H9 (cell line): ENCODE results near the gene SLC35G1. TPM values are rescaled to one million over a fixed set of nuclear protein-coding genes. Genes with fewer than 3 reads are reported as not detected.

Experiments
- DNase-seq: peaks from one replicate; pipeline ENCODE4 v3.0.0-alpha.2; 2017
- H2AFZ ChIP-seq: one replicate; pipeline ENCODE4 v1.6.1; 2013; ENCODE audit warnings: mild to moderate bottlenecking, low read length, control low read depth, moderate library complexity
- H2AK5ac ChIP-seq: 2 replicates; pipeline ENCODE4 v1.6.1; 2013; ENCODE audit warnings: low read length, control low read depth, mixed read lengths; ENCODE audit not compliant: insufficient read length
- H2BK120ac ChIP-seq: one replicate; pipeline ENCODE4 v1.6.1; 2013; ENCODE audit warnings: low read depth, mild to moderate bottlenecking, low read length, control low read depth, inconsistent platforms; ENCODE audit not compliant: poor library complexity, severe bottlenecking
- H2BK12ac ChIP-seq: 2 replicates; pipeline ENCODE4 v1.6.1; 2013; ENCODE audit warnings: low read length, control low read depth, mixed read lengths, low read depth; ENCODE audit not compliant: insufficient read length
- H2BK15ac ChIP-seq: 2 replicates; pipeline ENCODE4 v1.6.1; 2013; ENCODE audit warnings: low read depth, low read length, control low read depth
- H2BK20ac ChIP-seq: one replicate; pipeline ENCODE4 v1.6.1; 2013; ENCODE audit warnings: low read depth, mild to moderate bottlenecking, low read length, control low read depth, inconsistent platforms; ENCODE audit not compliant: poor library complexity, severe bottlenecking
- H2BK5ac ChIP-seq: 2 replicates; pipeline ENCODE4 v1.6.1; 2013; ENCODE audit warnings: low read length, control low read depth, mixed read lengths; ENCODE audit not compliant: insufficient read length
- H3K14ac ChIP-seq: 2 replicates; pipeline ENCODE4 v1.6.1; 2013; ENCODE audit warnings: low read length, control low read depth; ENCODE audit not compliant: insufficient read depth
- H3K18ac ChIP-seq: 2 replicates; pipeline ENCODE4 v1.6.1; 2013; ENCODE audit warnings: low read depth, mild to moderate bottlenecking, mixed read lengths, low read length, control low read depth; ENCODE audit not compliant: insufficient read length
- H3K23ac ChIP-seq: 2 replicates; pipeline ENCODE4 v1.6.1; 2013; ENCODE audit warnings: low read length, control low read depth, mixed read lengths, low read depth; ENCODE audit not compliant: insufficient read length
- H3K23me2 ChIP-seq: 2 replicates; pipeline ENCODE4 v1.6.1; 2013; ENCODE audit warnings: low read depth, mild to moderate bottlenecking, mixed read lengths, low read length, control low read depth; ENCODE audit not compliant: insufficient read length, poor library complexity, severe bottlenecking
- H3K27ac ChIP-seq: 2 replicates; pipeline ENCODE4 v1.5.1; 2013; ENCODE audit warnings: low read length, control low read depth, mixed read lengths, low read depth; ENCODE audit not compliant: insufficient read length
- H3K27me3 ChIP-seq: 2 replicates; pipeline ENCODE4 v1.6.1; 2013; ENCODE audit warnings: low read length, control low read depth, inconsistent platforms; ENCODE audit not compliant: insufficient read depth
- H3K4ac ChIP-seq: 2 replicates; pipeline ENCODE4 v1.6.1; 2013; ENCODE audit warnings: low read depth, mild to moderate bottlenecking, control low read depth, inconsistent platforms, low read length, moderate library complexity
- H3K4me1 ChIP-seq: 2 replicates; pipeline ENCODE4 v1.6.1; 2013; ENCODE audit warnings: low read length, control low read depth, inconsistent platforms; ENCODE audit not compliant: insufficient read depth
- H3K4me2 ChIP-seq: 2 replicates; pipeline ENCODE4 v1.6.1; 2013; ENCODE audit warnings: low read length, control low read depth, mixed read lengths; ENCODE audit not compliant: insufficient read length, insufficient read depth
- H3K56ac ChIP-seq: 2 replicates; pipeline ENCODE4 v1.6.1; 2013; ENCODE audit warnings: low read depth, mild to moderate bottlenecking, mixed read lengths, low read length, control low read depth; ENCODE audit not compliant: insufficient read length
- H3K79me1 ChIP-seq: 2 replicates; pipeline ENCODE4 v1.6.1; 2013; ENCODE audit warnings: low read depth, mild to moderate bottlenecking, moderate library complexity, low read length, control low read depth, inconsistent platforms; ENCODE audit not compliant: insufficient read depth, poor library complexity, severe bottlenecking
- H3K79me2 ChIP-seq: 2 replicates; pipeline ENCODE4 v1.6.1; 2013; ENCODE audit warnings: low read length, control low read depth, inconsistent platforms; ENCODE audit not compliant: insufficient read depth
- H3K9ac ChIP-seq: 2 replicates; pipeline ENCODE4 v1.6.1; 2013; ENCODE audit warnings: low read length, control low read depth, mixed read lengths; ENCODE audit not compliant: insufficient read length; ENCODE audit errors: extremely low read depth
- H3K9me3 ChIP-seq: one replicate; pipeline ENCODE4 v1.6.1; 2013; ENCODE audit warnings: low read depth, low read length, inconsistent platforms; ENCODE audit not compliant: control insufficient read depth
- H3T11ph ChIP-seq: one replicate; pipeline ENCODE4 v1.6.1; 2013; ENCODE audit warnings: mild to moderate bottlenecking, low read length, control low read depth, inconsistent platforms
- H4K20me1 ChIP-seq: one replicate; pipeline ENCODE4 v1.6.1; 2013; ENCODE audit not compliant: control insufficient read depth, insufficient read length, insufficient read depth
- H4K5ac ChIP-seq: 2 replicates; pipeline ENCODE4 v1.6.1; 2013; ENCODE audit warnings: low read depth, mild to moderate bottlenecking, mixed read lengths, low read length, control low read depth; ENCODE audit not compliant: insufficient read length
- H4K8ac ChIP-seq: replicated peaks from 2 replicates; pipeline ENCODE4 v1.6.1; 2013; ENCODE audit warnings: low read length, control low read depth, mixed read lengths, low read depth; ENCODE audit not compliant: insufficient read length
- H4K91ac ChIP-seq: 2 replicates; pipeline ENCODE4 v1.6.1; 2013; ENCODE audit warnings: low read depth, mild to moderate bottlenecking, moderate library complexity, mixed read lengths, low read length, control low read depth; ENCODE audit not compliant: insufficient read length
- H3K27ac Mint-ChIP-seq, 3 experiments: 2 replicates in 2 of 3; 3 replicates in 1 of 3; pipeline ENCODE4 v1.8.0; 2020 to 2021; ENCODE audit warnings: mixed read lengths in 3 of 3, mild to moderate bottlenecking in 1 of 3, moderate library complexity in 1 of 3
- H3K27me3 Mint-ChIP-seq: 2 replicates; pipeline ENCODE4 v1.8.0; 2021; ENCODE audit warnings: low read depth, mild to moderate bottlenecking, moderate library complexity, mixed read lengths
- H3K36me3 Mint-ChIP-seq, 3 experiments: 2 replicates in 2 of 3; 3 replicates in 1 of 3; pipeline ENCODE4 v1.8.0; 2020 to 2021; ENCODE audit warnings: low read depth in 3 of 3, mixed read lengths in 3 of 3; ENCODE audit not compliant: insufficient read depth in 1 of 3
- H3K4me1 Mint-ChIP-seq, 2 experiments: 2 replicates each; pipeline ENCODE4 v1.8.0; 2020; ENCODE audit warnings: mixed read lengths in 2 of 2
- H3K4me3 Mint-ChIP-seq, 2 experiments: 2 replicates in 1 of 2; 3 replicates in 1 of 2; pipeline ENCODE4 v1.8.0; 2020 to 2021; ENCODE audit warnings: mild to moderate bottlenecking in 2 of 2, mixed read lengths in 2 of 2, moderate library complexity in 1 of 2
- H3K9me3 Mint-ChIP-seq, 2 experiments: 2 replicates in 1 of 2; 3 replicates in 1 of 2; pipeline ENCODE4 v1.8.0; 2020; ENCODE audit warnings: mild to moderate bottlenecking in 2 of 2, mixed read lengths in 2 of 2, moderate library complexity in 1 of 2
- total RNA-seq: library from RNA; stranded (reverse); gene quantifications from 2 replicates; pipeline ENCODE4 v1.2.1, GENCODE V29; 2021
- TF ChIP-seq, protein P1 (sequence below): fragments of 200-600 bp; sonication (generic); conservative IDR thresholded peaks from 3 replicates; pipeline ENCODE4 v1.8.0; 2021; ENCODE audit warnings: antibody characterized with exemption, mild to moderate bottlenecking

The SLC35G1 gene
- total RNA-seq, 1 experiment from 2014 or later = 6.3 TPM

DNA sequence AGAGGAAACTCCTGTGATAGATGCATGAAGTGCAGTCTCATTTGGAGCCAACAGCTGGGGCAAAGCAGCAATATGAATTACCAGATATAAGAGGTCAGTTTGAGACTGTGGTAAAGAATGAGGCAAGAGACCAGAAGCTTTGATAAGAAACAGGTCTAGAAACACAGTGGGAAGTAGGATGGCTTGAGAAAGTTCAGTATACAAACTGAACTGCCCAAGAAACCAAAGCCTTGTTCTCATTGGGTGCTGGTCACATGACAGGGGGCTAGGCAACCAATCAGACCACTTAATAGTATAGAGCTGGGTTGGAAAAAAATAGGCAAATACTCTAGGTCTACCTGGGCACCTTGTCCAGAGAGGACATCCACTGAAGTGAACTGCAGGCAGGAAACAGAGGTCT is 53.7 kb downstream of the SLC35G1 start:
- Mint-ChIP-seq H3K36me3 (no peaks in the 10 kb centered on the region), H3K27me3 (peaks cover 10% of the 10 kb centered on the region; the same call in 1 of the 2 replicates), H3K27ac (no peak overlapping the region), H3K9me3 (no peaks in the 10 kb centered on the region), H3K4me3 (no peak overlapping the region), H3K4me1 (no peaks in the 10 kb centered on the region)
- Histone ChIP-seq H3K23me2 (no peaks in the 10 kb centered on the region), H3K27me3 (no peaks in the 10 kb centered on the region), H3K56ac (no peak overlapping the region), H3K23ac (no peak overlapping the region), H3K4me1 (no peaks in the 10 kb centered on the region), H3K79me2 (no peaks in the 10 kb centered on the region), H2BK20ac (no peak overlapping the region), H3K14ac (no peak overlapping the region), H4K8ac (no peak overlapping the region), H2BK5ac (no peak overlapping the region), H3K4ac (no peak overlapping the region), H2BK12ac (no peak overlapping the region), H3K4me2 (no peak overlapping the region), H3K27ac (no peak overlapping the region), H3K9me3 (no peaks in the 10 kb centered on the region), H2BK15ac (no peak overlapping the region), H3K18ac (no peak overlapping the region), H3K9ac (no peak overlapping the region), H3K79me1 (no peaks in the 10 kb centered on the region), H2AK5ac (no peak overlapping the region), H4K20me1 (no peaks in the 10 kb centered on the region), H3T11ph (no peak overlapping the region), H2BK120ac (no peak overlapping the region), H4K5ac (no peak overlapping the region), H2AFZ (no peak overlapping the region), H4K91ac (no peak overlapping the region)
- TF ChIP-seq, protein P1, sequence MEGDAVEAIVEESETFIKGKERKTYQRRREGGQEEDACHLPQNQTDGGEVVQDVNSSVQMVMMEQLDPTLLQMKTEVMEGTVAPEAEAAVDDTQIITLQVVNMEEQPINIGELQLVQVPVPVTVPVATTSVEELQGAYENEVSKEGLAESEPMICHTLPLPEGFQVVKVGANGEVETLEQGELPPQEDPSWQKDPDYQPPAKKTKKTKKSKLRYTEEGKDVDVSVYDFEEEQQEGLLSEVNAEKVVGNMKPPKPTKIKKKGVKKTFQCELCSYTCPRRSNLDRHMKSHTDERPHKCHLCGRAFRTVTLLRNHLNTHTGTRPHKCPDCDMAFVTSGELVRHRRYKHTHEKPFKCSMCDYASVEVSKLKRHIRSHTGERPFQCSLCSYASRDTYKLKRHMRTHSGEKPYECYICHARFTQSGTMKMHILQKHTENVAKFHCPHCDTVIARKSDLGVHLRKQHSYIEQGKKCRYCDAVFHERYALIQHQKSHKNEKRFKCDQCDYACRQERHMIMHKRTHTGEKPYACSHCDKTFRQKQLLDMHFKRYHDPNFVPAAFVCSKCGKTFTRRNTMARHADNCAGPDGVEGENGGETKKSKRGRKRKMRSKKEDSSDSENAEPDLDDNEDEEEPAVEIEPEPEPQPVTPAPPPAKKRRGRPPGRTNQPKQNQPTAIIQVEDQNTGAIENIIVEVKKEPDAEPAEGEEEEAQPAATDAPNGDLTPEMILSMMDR = no peak
- DNase-seq = no peak
